Transverse colon (tissue), 4 donors: Measurements from ENCODE around the gene DDX50. TPM values are rescaled to one million over a fixed set of nuclear protein-coding genes. Genes with fewer than 3 reads are reported as not detected.
A peak's percentile ranks its signal among the peaks of the same experiment; 100 is the strongest.
"Not testable (repeated sequence)": the region's sequence is repeated elsewhere in the genome, so short reads cannot be mapped to it uniquely, and the experiment has no call there.

ENCODE experiments used
- DNase-seq: peaks from one replicate; pipeline ENCODE4 v3.0.0-alpha.2; 2019
- H3K27ac ChIP-seq, 4 donors: fragments of 200-600 bp; sonication (generic); 2 replicates each; pipeline ENCODE4 v1.5.1; 2016 to 2018; ENCODE audit warnings: inconsistent platforms in 4 of 4
- H3K27me3 ChIP-seq: fragments of 200-600 bp; sonication (generic); 2 replicates; pipeline ENCODE4 v1.5.1; 2017; ENCODE audit warnings: inconsistent platforms
- H3K36me3 ChIP-seq, 4 donors: fragments of 200-600 bp; sonication (generic); 2 replicates each; pipeline ENCODE4 v1.5.1; 2017 to 2019; ENCODE audit warnings: inconsistent platforms in 4 of 4
- H3K4me1 ChIP-seq, 4 donors: fragments of 200-600 bp; sonication (generic); 2 replicates each; pipeline ENCODE4 v1.5.1; 2017 to 2020; ENCODE audit warnings: inconsistent platforms in 4 of 4
- H3K4me3 ChIP-seq, 4 donors: fragments of 200-600 bp; sonication (generic); 1 replicate in 1 of 4; 2 replicates in 3 of 4; pipeline versions ENCODE4 v1.5.1 to v1.6.1; 2017 to 2019; ENCODE audit warnings: inconsistent platforms in 4 of 4
- H3K9me3 ChIP-seq, 2 donors: fragments of 200-600 bp; sonication (generic); 2 replicates each; pipeline ENCODE4 v1.5.1; 2017 to 2019; ENCODE audit warnings: inconsistent platforms in 2 of 2
- EP300 ChIP-seq: sonication (generic); formaldehyde crosslinking; IDR thresholded peaks from one replicate; pipeline ENCODE4 v1.6.1; 2017; ENCODE audit warnings: antibody characterized with exemption, low read depth
- POLR2A ChIP-seq: fragments of 450-650 bp; IDR thresholded peaks from one replicate; pipeline ENCODE4 v1.6.1; 2016; ENCODE audit warnings: antibody characterized with exemption, mild to moderate bottlenecking, moderate library complexity
- POLR2AphosphoS5 ChIP-seq, 3 donors: sonication (generic); formaldehyde crosslinking; IDR thresholded peaks; one replicate each; pipeline ENCODE4 v1.6.1; 2016; ENCODE audit warnings: antibody characterized with exemption in 3 of 3
- WGBS, 2 donors: methylation state at CpG; one replicate each; pipeline ENCODE4 v1.1.5; 2018; ENCODE audit warnings: low coverage in 1 of 2; 5-methylcytosine and 5-hydroxymethylcytosine counted together
- in situ Hi-C, 4 donors: fragments of 200-750 bp; cut with MboI; loops; one replicate each; pipeline versions ENCODE4 v1.15.0 to v1.15.1; 2017; ENCODE audit warnings: low sequenced_read_pairs in 3 of 4, low pct_ligation_motif_present in 1 of 4, low pct_unique_long_range_greater_than_20kb in 1 of 4
- intact Hi-C: fragments of 100-400 bp; cut with DNase I; formaldehyde crosslinking; loops from one replicate; pipeline ENCODE4 v1.15.1; 2023; ENCODE audit warnings: low total_unique reads
- total RNA-seq, 4 donors: library from RNA; depleted of rRNA; stranded (reverse); fragments of >200 nt; gene quantifications; one replicate each; pipeline ENCODE4 v1.1.0, GENCODE V29; 2016
- TF ChIP-seq, protein P1 (sequence below), 5 experiments: fragments of 200-600 bp in 3 of 5; fragments of 450-650 bp in 2 of 5; sonication (generic) in 3 of 5; IDR thresholded peaks; 1 replicate in 2 of 5; 2 replicates in 3 of 5; pipeline ENCODE4 v1.5.1; 2016 to 2017; ENCODE audit warnings: antibody characterized with exemption in 5 of 5, inconsistent platforms in 3 of 5, mild to moderate bottlenecking in 2 of 5, moderate library complexity in 1 of 5

Gene DDX50
- total RNA-seq, 4 donors from 2014 or later = 8.2 to 42.0 (median 23.2) TPM

DNA sequence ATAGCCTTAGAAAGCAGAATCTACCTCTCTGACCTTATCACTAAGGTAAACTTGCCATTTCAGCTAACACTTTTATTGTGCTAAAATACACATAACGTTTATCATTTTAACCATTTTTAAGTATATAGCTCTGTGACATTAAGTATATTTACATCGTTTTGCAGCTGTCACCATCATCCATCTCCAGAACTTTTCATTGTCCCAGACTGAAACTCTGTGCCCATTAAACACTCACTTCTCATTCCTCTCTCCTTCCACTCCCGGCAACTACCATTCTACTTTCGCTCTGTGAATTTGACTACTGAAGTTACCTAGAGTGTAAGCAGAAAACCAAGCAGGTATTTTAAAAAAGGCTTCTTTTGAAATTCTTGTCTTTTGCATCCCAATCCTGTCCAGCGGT is 1.3 kb downstream of the DDX50 start:
- TF ChIP-seq POLR2A = no peak
- Histone ChIP-seq H3K4me1 (peaks cover 0 to 25% (median 19%) of the 10 kb centered on the region in 4 donors), H3K9me3 (no peaks in the 10 kb centered on the region), H3K4me3 (peak overlapping the region in 1 of 4 donors; percentile 72), H3K27me3 (no peaks in the 10 kb centered on the region), H3K27ac (peak overlapping the region in 1 of 4 donors; percentile 99), H3K36me3 (peaks cover 0 to 7% (median 0%) of the 10 kb centered on the region in 4 donors)
- intact Hi-C loops = no loop called here
- no peak for DNase-seq
- in situ Hi-C loops = no loop called here
- 43 to 63% methylated on average over 5 of the region's 5 CpGs for WGBS, 2 donors

DNA sequence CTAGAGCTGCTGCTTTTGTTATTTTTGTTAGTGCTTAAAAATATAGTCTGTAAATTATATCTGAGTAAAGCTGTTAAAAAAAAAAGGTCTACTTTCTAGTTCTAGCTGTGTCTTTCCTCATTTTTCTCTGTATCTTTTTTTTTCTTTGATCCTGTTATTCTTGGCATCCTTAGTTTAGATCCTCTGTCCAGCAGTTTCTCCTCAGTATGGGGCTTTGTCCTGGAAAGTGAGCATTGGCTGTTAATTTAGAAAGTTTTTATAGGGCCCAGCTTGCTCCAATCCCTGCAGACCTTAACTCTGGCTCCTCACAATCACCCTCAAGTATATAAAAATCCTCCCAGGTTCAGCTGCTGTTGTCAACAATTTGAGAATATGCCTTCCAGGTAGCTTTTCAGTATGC is 23.5 kb downstream of the DDX50 start:
- TF ChIP-seq POLR2AphosphoS5 (IDR thresholded peaks at IDR 0.05) (no peak), POLR2A (no peak), EP300 (no peak)
- TF ChIP-seq, protein P1, sequence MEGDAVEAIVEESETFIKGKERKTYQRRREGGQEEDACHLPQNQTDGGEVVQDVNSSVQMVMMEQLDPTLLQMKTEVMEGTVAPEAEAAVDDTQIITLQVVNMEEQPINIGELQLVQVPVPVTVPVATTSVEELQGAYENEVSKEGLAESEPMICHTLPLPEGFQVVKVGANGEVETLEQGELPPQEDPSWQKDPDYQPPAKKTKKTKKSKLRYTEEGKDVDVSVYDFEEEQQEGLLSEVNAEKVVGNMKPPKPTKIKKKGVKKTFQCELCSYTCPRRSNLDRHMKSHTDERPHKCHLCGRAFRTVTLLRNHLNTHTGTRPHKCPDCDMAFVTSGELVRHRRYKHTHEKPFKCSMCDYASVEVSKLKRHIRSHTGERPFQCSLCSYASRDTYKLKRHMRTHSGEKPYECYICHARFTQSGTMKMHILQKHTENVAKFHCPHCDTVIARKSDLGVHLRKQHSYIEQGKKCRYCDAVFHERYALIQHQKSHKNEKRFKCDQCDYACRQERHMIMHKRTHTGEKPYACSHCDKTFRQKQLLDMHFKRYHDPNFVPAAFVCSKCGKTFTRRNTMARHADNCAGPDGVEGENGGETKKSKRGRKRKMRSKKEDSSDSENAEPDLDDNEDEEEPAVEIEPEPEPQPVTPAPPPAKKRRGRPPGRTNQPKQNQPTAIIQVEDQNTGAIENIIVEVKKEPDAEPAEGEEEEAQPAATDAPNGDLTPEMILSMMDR (IDR thresholded peaks at IDR 0.05) = no peak
- Histone ChIP-seq H3K27me3 (no peaks in the 10 kb centered on the region), H3K4me1 (peaks cover 0 to 2% (median 0%) of the 10 kb centered on the region in 4 donors), H3K27ac (no peak overlapping the region), H3K9me3 (no peaks in the 10 kb centered on the region), H3K4me3 (no peak overlapping the region), H3K36me3 (peaks cover 0 to 15% (median 2%) of the 10 kb centered on the region in 4 donors)
- in situ Hi-C loops (no loop called here), intact Hi-C loops (no loop called here)
- DNase-seq = no peak

DNA sequence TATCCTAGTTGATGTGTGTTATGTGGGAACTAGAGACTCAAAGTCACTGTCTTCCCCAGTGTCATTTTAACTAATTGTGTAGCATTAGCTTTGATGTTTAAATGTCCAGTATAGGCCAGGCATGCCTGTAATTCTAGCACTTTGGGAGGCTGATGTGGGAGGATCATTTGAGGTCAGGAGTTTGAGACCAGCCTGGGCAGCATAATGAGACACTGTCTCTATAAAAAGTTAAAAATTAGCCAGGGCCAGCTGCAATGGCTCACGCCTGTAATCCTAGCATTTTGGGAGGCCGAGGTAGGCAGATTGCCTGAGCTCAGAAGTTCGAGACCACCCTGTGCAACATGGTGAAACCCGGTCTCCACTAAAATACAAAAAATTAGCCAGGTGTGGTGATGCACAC is 24.4 kb downstream of the DDX50 start:
- H3K4me3 ChIP-seq = no peak overlapping the region
- WGBS, 2 donors = 67 to 82% methylated on average over 4 of the region's 4 CpGs
- in situ Hi-C loops (no loop called here), intact Hi-C loops (no loop called here)
- H3K36me3 ChIP-seq = peaks cover 0 to 7% (median 3%) of the 10 kb centered on the region in 4 donors
- TF ChIP-seq EP300 (no peak), POLR2A (no peak), POLR2AphosphoS5 (IDR thresholded peaks at IDR 0.05) (no peak)
- TF ChIP-seq, protein P1 (IDR thresholded peaks at IDR 0.05) = no peak
- peaks cover 0 to 2% (median 0%) of the 10 kb centered on the region in 4 donors for H3K4me1 ChIP-seq
- no peak overlapping the region for H3K27ac ChIP-seq
- no peaks in the 10 kb centered on the region for H3K27me3 ChIP-seq
- no peak for DNase-seq
- H3K9me3 ChIP-seq = no peaks in the 10 kb centered on the region

DNA sequence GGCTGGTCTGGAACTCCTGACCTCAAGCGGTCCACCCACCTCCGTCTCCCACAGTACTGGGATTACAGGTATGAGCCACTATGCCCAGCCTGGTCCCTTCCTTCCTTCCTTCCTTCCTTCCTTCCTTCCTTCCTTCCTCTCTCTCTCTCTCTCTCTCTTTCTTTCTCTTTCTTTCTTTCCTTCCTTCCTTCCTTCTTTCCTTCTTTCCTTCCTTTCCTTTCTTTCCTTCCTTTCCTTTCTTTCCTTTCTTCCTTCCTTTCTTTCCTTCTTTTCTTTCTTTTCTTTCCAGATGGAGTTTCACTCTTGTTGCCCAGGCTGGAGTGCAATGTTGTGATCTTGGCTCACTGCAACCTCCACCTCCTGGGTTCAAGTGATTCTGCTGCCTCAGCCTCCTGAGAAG is 28.0 kb downstream of the DDX50 start:
- in situ Hi-C loops, H3K9me3 ChIP-seq, H3K4me3 ChIP-seq, DNase-seq, H3K4me1 ChIP-seq, H3K27ac ChIP-seq, H3K27me3 ChIP-seq, intact Hi-C loops: not testable (repeated sequence)
- WGBS, 2 donors = 97% methylated on average over 2 of the region's 2 CpGs; no CpG with 5 or more reads in 1 of the 2 donors
- H3K36me3 ChIP-seq = peaks cover 0 to 14% (median 1%) of the 10 kb centered on the region in 4 donors

DNA sequence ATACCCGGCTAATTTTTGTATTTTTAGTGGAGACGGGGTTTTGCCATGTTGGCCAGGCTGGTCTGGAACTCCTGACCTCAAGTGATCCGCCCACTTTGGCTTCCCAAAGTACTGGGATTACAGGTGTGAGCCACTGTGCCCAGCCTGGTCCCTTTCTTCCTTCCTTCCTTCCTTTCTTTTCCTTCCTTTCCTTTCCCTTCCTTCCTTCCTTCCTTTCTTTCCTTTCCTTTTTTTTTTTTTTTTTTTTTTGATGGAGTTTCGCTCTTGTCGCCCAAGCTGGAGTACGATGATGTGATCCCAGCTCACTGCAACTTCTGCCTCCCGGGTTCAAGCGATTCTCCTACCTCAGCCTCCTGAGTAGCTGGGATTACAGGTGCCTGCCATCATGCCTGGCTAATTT is 28.8 kb downstream of the DDX50 start:
- in situ Hi-C loops, H3K9me3 ChIP-seq, H3K27me3 ChIP-seq, H3K4me1 ChIP-seq, DNase-seq, intact Hi-C loops, H3K4me3 ChIP-seq, H3K27ac ChIP-seq: not testable (repeated sequence)
- peaks cover 0 to 19% (median 5%) of the 10 kb centered on the region in 4 donors for H3K36me3 ChIP-seq
- WGBS, 2 donors = 98% methylated on average over 8 of the region's 8 CpGs; no CpG with 5 or more reads in 1 of the 2 donors

DNA sequence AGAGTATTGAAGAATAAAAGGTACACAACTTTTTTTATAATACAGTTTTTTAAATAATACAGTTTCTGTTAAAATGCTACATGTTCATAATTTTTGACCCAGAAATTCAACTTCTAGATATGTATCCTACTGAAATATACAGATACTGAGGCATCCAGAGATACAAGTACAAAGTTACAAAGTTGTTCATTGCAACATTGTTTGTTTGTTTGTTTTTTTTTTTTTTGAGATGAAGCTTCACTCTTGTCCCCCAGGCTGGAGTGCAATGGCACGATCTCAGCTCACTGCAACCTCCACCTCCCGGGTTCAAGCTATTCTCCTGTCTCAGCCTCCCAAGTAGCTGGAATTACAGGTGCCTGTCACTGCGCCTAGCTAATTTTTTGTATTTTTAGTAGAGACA is 31.7 kb downstream of the DDX50 start:
- H3K4me3 ChIP-seq, H3K9me3 ChIP-seq, H3K27me3 ChIP-seq, H3K4me1 ChIP-seq, H3K27ac ChIP-seq, DNase-seq, intact Hi-C loops, in situ Hi-C loops: not testable (repeated sequence)
- 99% methylated on average over 3 of the region's 3 CpGs; no CpG with 5 or more reads in 1 of the 2 donors for WGBS, 2 donors
- H3K36me3 ChIP-seq = peaks cover 0 to 33% (median 9%) of the 10 kb centered on the region in 4 donors
